ENCODE results near the gene PEAK1. TPM values are rescaled to one million over a fixed set of nuclear protein-coding genes. Genes with fewer than 3 reads are reported as not detected.

The PEAK1 gene
- total and polyA plus RNA-seq, 9 of the 15 experiments (the other 6 are each of a cell fraction or from before 2014, with no cell fraction given): 0.99 to 22.4 (median 10.8) TPM

GRCh38 chr15:77096541-77096940 lies 323.4 kb downstream of the PEAK1 start:
- in situ Hi-C loops (cut with MboI): no loop called here
- DNase-seq (ENCODE audit: extremely low read depth in 1 of 4, low spot score in 3 of 4) (no peak), ATAC-seq (no peak), FAIRE-seq (no peak)
- H3K9ac ChIP-seq (ENCODE audit: insufficient read depth in 1 of 2, low read depth in 2 of 2, low read length in 2 of 2): no peak overlapping the region; a peak in 1 of 4 replicates
- no peaks in the 10 kb centered on the region for H3K9me1 ChIP-seq (ENCODE audit: control insufficient read depth, insufficient read depth, low read length)
- no peak overlapping the region for H2AFZ ChIP-seq (ENCODE audit: low read depth, low read length)
- POLR2A ChIA-PET: interaction anchor here (1.2 kb wide), 1 partner anchor 13 kb away, joined by 3 read pairs; no protein-coding TSS in a partner anchor
- 16% methylated on average over 5 of the region's 7 CpGs for WGBS (ENCODE audit: insufficient coverage, low coverage, missing lambda C conversion rate)
- H3K27ac ChIP-seq (ENCODE audit: extremely low read depth, low read depth, low read length): no peak overlapping the region
- intact Hi-C loops (cut with micrococcal nuclease): loop anchor here (5.0 kb wide), 1 partner anchor 69 kb away; no protein-coding TSS in a partner anchor
- H3K9me3 ChIP-seq (replicated peaks; ENCODE audit: control insufficient read depth, insufficient read depth, low read depth, low read length): no peaks in the 10 kb centered on the region
- no TSS peak for BruUV-seq (replicated peaks)
- CTCF ChIA-PET (ENCODE audit: low intra/inter-chr PET ratio): no interaction called here
- H3K4me2 ChIP-seq (ENCODE audit: insufficient read depth, low read length): no peak overlapping the region
- H3K79me2 ChIP-seq (ENCODE audit: control insufficient read depth, insufficient read depth, low read length): no peaks in the 10 kb centered on the region
- no peaks in the 10 kb centered on the region for H3K4me1 ChIP-seq (replicated peaks in 1 of 2; ENCODE audit: control insufficient read depth in 2 of 2, insufficient read depth in 2 of 2, low read length in 2 of 2)
- peaks cover 4% of the 10 kb centered on the region; the same call in 1 of the 2 replicates for H4K20me1 ChIP-seq (replicated peaks; ENCODE audit: control insufficient read depth, insufficient read depth, low read length)
- H3K27me3 ChIP-seq (ENCODE audit: control insufficient read depth in 2 of 2, insufficient read depth in 2 of 2, low read length in 2 of 2): peaks cover 0 to 32% of the 10 kb centered on the region in 2 experiments; a peak in 3 of 5 replicates
- H3K36me3 ChIP-seq (ENCODE audit: control insufficient read depth, insufficient read depth, low read length): no peaks in the 10 kb centered on the region
- H3K4me3 ChIP-seq: no peak overlapping the region
- TF ChIP-seq MXI1 (IDR thresholded peaks at IDR 0.05; ENCODE audit: low read depth, low read length) (no peak), SPI1 (IDR thresholded peaks at IDR 0.05; ENCODE audit: borderline replicate concordance, low read depth, low read length) (no peak), ZC3H4 (CRISPR knock-in tag; IDR thresholded peaks at IDR 0.05; ENCODE audit: borderline replicate concordance) (no peak), ZNF174 (CRISPR knock-in tag; IDR thresholded peaks at IDR 0.05) (no peak), SP1 (CRISPR knock-in tag; IDR thresholded peaks at IDR 0.05) (no peak), ZNF589 (CRISPR knock-in tag; IDR thresholded peaks at IDR 0.05; ENCODE audit: low read depth) (no peak), MNT (conservative IDR thresholded peaks at IDR 0.05) (no peak), ZNF407 (IDR thresholded peaks at IDR 0.05; ENCODE audit: low read depth) (no peak), SMARCA5 (IDR thresholded peaks at IDR 0.05) (no peak), PURB (CRISPR knock-in tag; IDR thresholded peaks at IDR 0.05; ENCODE audit: low read depth) (no peak), EZH2 (IDR thresholded peaks at IDR 0.05; ENCODE audit: borderline replicate concordance, low read depth, low read length) (no peak), PTRF (tag; IDR thresholded peaks at IDR 0.05) (no peak), FOS (IDR thresholded peaks at IDR 0.05; ENCODE audit: extremely low read depth, insufficient read length) (no peak), POLR2A (conservative IDR thresholded peaks at IDR 0.05) (no peak), CHD4 (IDR thresholded peaks at IDR 0.05; ENCODE audit: insufficient read depth, insufficient replicate concordance, low read depth, low read length, poor library complexity, severe bottlenecking) (no peak)

Measured in K562 (cell line).